DMS 273 (cell line): ENCODE data around the gene SERINC4.

Experiments used
- DNase-seq: peaks from one replicate; lab custom pipeline; 2025; ENCODE audit not compliant: unreplicated experiment; lab: John Stamatoyannopoulos, UW

Gene SERINC4

DNA sequence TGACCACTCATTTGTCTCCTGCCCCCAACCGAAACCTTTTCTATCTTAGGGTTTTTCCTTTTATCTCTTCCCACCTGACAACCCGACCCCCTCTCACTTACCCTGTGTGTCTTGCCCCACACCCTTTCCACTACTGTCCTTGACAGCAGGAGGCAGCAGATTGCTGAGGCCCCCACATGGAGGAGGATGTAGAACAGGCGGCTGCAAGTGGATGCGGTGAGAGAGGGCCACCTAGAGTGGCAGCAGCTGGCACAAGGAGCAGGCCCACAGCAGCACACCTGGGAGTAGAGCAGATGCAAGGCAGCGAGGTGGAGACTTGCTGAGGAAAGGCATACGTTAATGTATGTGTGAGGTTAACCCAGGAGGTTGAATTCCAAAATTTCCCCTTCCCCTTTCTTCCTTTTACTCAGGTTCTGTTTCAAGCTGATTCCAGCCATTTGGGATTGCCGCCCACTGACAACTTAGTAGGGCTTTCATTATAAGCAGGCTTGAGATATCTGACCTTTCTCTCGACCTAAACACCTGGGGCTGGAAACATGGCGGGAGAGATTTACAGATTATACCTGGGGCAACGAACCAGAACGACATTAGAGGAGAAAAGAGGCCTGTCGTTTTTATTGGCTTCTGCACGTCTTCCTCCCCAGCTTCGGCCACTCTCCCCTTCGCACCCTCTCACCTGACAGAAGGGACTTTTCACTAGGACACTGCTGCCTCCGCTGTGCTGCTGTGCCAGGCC is 643 bp downstream of the SERINC4 start:
- peak; percentile 73 for DNase-seq

DNA sequence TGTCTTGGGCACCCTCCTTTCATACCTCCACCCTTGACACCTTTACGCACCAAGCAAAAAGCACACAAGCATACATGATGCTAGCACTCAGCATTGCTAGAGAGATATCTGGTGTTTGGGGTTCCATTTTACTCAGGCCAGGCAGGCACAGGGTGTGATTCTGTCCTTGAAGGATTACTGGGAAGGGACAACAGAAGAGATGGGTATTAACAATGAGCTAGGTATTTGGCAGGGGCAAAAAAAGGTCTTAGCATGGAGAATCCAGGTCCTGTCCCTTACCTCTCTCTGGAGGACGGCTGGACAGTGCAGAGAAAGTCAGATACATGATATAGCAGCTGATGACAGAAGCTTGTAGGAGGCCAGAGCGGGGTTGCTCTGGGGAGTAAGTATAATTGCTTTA is 3.5 kb downstream of the SERINC4 start:
- no peak for DNase-seq

DNA sequence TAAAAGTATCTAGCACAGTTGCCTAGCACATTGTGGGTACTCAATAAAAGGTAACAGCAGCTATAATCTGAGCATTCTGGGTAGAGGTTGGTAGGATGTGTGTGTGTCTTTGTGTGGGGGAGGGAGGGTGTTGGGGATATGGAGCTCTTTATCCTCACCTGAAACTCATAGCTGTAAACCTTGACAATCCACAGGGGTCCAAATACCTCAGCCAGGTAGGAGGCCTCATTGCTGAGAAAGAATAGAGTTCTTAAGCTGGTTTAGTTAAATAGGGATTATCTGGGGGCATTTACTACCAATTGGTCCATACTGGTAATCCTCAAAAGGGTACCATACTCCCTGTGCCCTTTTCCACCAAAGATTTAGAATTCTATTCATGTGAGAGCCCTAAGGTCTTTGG is 4.0 kb downstream of the SERINC4 start:
- DNase-seq: no peak

DNA sequence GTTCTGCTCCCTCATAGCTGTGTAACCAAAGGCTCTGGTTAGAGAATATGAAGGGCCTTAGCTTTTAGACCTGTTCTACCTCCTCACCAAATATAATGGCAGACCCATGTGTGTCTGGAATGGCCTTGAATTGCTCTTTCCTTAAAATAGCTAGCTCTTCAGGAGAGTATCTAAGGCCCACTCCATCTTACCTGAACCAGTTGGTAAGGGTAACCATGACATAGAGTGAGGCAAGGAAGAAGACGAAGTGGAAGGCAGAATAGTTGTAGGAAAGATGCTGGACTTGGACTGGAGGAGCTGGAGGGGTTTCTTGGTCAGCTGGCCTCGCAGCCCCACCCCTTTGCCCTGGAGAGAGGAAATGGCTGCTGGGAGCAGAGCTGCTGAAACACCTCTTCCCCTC is 4.8 kb downstream of the SERINC4 start:
- DNase-seq: no peak

DNA sequence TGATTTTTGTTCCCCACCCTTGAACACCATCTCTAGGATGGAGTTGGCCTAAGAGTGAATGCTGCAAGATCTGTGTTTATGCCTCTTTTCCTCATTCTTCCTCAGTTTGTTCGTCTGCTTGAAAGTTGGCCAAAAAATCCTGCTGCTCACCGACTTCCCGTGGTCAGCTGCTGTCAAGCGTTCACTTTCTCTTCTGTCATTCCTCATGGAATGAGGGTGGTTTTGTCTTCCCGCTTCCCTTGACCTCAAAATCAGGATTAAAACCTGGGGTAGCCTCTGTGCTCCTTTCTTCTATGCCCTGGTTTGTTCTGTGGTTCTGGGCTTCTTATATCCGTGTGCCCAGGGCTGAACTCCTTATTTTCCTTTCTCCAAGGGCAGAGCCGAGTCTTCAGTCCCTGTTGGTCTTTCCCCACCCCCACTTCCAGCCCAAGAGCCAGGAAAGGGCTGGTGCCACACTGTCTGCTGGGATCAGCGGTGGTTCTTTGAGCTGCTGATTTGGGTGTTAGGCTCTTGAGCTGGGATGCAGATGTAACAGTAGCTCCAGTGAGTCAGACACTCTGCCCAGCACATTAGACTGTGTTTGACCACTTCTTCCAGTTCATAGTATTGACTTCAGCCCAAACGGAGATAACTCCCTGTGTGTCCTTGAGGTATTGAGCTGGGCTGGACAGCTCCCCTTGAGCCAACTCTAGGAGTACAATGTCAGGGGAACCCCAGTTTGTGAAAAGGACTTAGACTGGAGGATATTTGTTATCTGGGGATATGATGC is 5.6 kb downstream of the SERINC4 start:
- no peak for DNase-seq

DNA sequence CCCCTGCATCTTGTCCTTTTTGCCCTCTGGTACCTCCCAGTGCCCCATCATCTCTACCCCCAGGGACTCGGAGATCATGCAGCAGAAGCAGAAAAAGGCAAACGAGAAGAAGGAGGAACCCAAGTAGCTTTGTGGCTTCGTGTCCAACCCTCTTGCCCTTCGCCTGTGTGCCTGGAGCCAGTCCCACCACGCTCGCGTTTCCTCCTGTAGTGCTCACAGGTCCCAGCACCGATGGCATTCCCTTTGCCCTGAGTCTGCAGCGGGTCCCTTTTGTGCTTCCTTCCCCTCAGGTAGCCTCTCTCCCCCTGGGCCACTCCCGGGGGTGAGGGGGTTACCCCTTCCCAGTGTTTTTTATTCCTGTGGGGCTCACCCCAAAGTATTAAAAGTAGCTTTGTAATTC is 6.4 kb downstream of the SERINC4 start:
- no peak for DNase-seq

DNA sequence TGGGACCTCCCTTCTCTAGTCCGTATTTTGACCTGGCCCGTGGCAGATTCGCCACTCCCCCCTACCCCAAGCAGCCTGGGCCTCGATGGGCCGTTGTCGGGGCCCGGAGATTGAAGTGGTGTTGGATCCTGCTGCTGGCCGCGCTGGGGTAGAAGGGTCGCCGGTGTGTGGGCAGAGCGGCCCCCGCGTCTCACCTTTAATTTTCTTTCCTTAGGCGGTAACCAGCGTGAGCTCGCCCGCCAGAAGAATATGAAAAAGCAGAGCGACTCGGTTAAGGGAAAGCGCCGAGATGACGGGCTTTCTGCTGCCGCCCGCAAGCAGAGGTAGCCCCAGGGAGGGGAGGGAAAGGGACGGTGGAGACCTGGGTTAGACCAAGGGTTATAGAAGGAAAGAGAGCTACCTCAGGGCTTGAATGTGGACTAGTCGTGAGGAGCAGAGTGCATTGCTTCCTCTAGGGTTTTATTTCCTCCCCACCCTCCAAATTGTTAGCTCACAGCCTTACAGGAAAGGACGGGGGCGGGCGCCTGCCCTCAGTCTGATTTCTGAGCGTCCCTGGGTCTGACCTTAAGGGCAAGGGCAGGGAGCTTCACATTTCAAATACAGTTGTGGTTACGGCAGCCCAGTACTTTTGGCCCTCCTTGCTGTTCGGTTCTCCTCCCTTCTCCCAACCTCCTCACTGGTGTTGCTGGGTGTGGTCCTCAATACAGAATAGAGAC is 7.1 kb downstream of the SERINC4 start:
- DNase-seq: peak; percentile 30

DNA sequence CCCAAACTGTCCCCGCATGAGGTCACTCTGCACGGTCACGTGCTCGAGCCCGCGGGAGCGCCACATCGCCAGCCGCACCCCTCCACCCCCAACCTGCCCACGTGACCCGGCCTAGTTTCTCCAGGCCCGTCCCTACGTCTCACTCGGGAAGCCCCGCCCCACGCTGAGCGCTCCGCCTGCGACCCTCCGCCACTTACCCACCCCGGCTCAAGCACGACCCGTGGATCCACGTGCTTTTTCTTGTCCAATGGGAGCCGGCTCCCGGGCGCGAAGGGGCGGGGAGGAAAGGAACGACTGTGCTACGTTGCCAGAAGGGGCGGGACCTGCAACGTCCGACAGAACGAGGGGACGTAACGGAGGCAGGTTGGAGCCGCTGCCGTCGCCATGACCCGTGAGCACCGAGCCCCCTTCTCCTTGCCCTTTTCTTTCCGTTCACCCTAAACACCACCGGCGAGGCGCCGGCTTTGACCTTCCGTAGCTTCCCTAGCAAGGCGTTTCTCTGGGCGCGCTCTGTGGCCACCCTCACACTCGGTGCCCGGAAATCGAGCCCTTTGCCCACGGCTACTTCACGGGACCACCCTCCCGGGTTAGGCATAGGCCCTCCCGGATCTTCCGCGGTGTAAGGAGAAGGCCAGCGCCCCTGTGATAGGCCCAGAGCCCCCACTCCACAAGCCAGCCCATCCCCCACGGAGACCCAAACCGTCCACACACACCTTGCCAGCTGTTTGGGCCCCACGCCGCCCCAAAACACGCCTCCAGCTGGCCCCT is 7.8 kb downstream of the SERINC4 start, which contains the start of gene SERF2:
SERF2 (plus strand) TSS at position 328 of the 768 bp plus-strand sequence; CDS start at position 385, 57 bp downstream.
- peak; percentile 99 for DNase-seq

DNA sequence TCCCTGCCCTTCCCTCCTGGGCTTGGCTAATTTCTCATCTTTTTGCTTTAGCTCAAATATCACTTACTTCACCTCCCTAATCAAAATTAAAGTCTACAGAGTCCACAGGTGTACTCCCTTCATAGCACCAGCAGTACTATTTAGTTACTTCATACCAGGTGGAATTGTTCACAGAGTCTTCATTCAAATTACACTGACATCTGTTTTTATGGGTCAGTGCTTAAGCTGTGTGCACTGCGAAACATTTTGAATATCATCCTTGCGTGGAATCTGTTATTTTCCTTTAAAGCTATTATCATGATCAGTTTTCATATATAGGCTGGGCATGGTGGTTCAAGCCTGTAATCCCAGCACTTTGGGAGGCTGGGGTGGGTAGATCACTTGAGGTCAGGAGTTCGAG is 10.6 kb downstream of the SERINC4 start:
- no peak for DNase-seq

DNA sequence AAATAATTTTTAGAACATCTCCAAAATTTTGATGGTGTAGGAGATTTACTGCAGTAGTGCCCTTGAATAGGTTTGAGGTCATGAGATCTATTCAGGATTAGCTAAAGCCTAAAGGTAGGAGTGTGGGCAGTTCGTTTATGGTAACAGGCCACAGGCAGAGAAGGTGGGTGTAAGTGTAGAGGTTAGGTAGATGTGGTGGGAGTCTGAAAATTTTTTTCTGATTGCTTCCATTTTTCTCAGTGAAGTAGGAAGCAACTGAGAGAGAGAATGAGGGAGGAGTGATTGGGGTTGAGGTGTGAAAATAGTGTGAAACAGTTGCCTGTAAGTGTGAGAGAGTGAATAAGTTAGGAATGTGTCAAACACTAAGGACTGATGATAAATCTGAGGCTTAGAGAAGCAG is 21.0 kb downstream of the SERINC4 start:
- DNase-seq: no peak

DNA sequence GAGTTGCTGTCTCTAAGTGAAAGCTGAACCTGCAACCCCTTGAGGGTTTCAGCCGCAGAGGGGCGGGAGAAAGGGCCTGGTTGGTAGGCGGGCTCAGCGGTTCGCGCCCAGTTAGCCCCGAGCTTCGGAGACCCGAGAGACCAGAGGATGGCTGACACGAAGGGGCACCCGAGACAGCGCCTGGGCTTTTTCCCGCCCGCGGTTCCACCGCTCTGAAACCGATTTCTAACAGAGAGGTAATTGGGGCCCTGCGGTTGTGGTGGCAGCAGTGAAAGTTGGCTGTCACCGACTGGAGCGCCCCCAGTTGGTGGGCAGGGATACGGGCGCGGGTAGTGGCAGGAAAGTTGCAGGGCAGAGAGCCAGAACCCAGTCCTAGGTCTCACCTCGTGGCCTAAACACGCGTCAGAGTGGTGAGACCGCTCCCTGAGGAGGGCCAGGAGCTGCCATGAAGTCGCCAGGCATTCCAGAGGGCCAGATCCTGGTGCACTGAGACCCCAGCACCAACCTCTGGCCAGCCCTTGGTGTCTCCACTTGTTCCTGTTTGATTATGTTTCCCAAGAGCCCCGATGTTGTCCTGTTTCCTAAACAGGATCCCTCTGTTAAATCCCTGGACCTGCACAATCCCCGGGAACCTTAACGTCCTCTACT is 22.6 kb downstream of the SERINC4 start:
- peak; percentile 92 for DNase-seq

DNA sequence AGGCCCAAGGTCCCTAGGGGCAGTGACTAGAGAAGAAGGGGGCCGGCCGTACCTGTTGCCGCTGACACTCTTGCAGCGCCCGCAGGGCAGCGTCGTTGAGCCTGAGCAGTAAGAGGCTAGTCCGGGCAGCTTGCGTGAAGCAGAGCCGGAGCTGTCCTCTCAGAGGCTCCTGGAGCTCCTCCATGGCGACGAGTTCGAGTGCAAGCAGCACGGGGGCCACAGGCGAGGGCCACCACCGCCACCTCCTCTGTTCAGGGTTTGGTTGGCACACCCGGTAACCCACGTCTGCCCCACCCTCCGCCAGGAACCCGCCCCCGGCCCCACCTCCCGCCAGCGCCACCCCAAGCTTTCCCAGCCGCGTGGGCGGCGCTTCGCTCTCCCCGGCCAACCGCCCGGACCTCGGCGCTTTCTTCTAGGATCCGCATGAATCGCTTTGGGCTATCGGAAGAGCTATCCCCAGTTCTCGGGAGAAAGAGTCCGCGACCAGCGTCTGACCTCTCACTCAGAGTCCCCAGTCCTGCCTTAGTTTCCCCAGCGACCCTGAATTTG is 23.2 kb downstream of the SERINC4 start, which contains the start of gene ELL3:
ELL3 (minus strand) TSS at position 249 of the 549 bp plus-strand sequence; CDS start at position 184, 65 bp downstream.
- peak; percentile 88 for DNase-seq

DNA sequence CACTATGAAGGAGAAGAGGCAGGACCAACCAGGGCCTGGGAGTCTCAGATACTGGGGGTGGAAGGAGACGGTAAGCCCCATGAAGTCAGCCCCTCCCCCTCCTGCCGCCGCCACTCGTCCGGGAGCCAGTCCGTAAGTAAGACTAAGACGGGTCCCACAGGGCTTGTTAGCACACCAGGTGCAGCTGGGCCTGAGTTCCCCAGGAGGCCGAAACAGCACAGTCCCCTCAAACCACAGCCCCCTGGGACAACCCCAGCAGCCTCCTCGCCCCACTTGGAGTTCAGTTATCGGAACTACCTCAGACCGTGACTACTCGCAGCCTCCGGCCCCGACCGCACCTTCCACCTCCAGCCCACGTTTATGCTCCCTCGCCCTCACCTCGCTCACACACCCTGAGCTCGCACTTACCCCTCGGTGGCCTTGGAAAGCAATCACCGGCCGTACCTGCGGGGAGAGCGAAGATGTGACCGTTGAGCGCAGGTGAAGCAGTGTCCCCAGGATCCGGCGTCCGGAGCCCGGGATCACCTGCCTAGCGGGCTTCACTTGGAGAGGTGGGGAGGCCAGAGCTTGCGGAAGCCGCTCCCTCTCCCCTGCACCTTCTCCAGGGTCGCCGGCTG is 23.8 kb downstream of the SERINC4 start:
- DNase-seq: peak; percentile 45

DNA sequence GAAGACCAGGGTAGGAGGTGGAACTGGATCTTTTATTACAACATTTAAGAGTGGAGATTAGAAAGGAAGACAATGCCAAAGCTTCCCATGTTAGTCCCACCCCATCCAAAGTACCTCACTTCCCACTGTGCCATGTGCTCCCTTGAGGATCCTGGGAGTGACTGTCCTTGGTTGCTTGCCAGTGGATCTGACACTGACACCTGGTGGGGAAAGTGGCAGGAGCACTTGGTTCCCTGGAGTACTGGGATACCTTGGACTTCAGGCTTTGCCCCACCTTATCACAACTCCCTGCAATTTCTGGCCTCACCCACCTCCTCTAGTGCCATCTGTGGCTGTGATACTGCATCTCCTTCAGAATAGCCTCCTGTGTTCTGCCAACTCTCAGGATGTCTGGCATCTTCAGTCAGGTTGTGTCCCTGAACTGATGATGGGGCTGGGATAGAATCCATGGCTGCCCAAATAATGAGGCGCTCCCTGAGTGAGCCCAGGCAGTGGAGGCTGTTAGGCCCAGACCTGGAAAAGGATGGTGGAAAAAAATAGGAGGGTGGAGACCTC is 24.5 kb downstream of the SERINC4 start:
- peak; percentile 73 for DNase-seq

DNA sequence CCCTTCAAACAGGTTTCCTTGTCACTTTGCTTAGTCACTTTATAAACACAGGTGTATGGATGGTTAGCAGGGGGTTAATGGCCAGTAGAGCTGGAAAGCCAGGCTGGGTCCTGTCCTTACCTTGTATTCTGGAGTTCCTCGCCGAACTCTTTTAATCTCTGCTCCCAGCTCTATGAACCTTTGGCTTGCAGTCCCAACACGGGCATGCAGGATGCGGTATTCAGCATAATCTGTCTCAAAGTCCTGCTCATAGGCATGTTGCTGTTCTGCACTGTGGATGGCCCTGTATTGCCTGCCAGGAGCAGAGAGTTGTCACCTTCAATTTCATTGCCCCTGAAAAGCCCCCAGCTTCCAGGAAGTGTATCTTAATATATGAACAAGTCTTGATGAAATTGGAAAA is 26.0 kb downstream of the SERINC4 start:
- no peak for DNase-seq

DNA sequence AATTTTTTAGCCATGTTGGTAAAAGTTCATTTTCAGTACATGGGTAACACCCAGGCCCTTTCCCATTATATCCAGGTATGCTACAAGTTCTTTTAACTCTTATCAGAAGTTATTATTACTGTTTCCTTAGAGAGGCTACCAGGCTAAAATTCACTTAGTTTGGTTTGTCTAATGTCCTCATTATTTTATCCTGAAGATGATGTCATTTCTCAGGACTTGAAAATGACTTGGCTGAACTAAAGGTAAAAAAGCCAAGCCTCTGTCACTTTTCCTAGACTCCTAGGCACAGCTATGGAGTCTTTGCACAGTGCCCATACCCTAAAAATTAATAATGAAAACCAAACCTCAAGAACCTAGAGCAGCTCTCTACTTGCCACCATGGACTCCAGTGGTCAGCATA is 27.4 kb downstream of the SERINC4 start:
- DNase-seq: no peak

DNA sequence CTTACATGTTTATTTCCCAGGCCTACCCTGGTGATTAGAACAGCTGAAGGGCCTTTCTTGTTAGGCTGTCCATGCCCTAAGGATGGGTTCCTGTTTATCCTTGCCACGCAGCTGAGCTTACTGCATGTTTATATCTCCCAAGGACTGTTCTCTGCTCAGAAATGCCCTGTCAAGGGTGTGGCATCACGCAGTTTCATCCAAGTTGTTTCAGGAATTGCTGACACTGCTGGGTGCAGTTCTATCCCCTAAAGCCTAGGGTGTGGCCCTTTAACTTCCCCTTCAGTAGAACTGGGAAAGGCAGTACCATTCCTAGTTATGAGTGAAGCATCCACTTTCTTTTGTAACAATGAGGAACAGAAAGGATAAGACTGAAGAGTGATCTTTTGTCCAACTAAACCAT is 28.2 kb downstream of the SERINC4 start:
- no peak for DNase-seq

DNA sequence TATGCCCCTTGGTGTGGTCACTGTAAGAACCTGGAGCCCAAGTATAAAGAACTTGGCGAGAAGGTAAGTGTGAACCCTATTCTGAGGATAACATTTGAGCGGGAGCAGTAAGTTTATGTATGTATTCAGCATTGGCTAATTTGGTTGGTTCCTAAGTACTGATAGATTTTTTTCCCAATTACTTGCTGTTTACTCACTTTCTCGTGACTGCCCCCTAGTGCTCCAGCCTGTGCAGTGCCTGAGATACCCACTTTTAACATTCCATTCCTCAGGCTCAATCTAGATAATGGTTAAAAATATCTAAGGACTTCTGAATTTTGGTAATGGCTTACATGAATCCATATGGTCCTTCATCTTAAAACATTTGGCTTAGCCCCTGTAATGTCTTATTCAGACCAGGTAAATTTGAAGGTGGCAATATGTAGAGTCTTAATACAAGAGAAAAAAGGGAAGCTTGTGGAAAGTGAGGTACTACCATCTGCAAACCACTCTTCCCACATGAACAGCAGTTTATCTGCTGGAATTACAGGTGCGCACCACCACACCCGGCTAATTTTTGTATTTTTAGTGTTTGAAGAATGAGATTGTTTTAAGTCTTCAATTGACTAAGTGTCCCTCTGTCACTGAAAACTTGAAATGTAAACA is 30.3 kb downstream of the SERINC4 start:
- peak; percentile 60 for DNase-seq
